IPS-20b (cell line): ENCODE data around the gene SUN5.
A peak's percentile ranks its signal among the peaks of the same experiment; 100 is the strongest.
"Not testable (repeated sequence)": the region's sequence is repeated elsewhere in the genome, so short reads cannot be mapped to it uniquely, and the experiment has no call there.

Source experiments
- H3K27ac ChIP-seq: one replicate; pipeline ENCODE4 v1.5.1; 2013; ENCODE audit warnings: low read length
- H3K27me3 ChIP-seq: 2 replicates; pipeline ENCODE4 v1.6.1; 2013; ENCODE audit warnings: mild to moderate bottlenecking, low read length, inconsistent platforms; ENCODE audit not compliant: insufficient read depth
- H3K36me3 ChIP-seq: 2 replicates; pipeline ENCODE4 v1.6.1; 2013; ENCODE audit warnings: low read depth, mild to moderate bottlenecking, inconsistent platforms, low read length, moderate library complexity; ENCODE audit not compliant: insufficient read depth
- H3K4me1 ChIP-seq: 2 replicates; pipeline ENCODE4 v1.6.1; 2013; ENCODE audit warnings: mild to moderate bottlenecking, control low read depth, inconsistent platforms, low read length, moderate library complexity; ENCODE audit not compliant: insufficient read depth
- H3K4me3 ChIP-seq: 2 replicates; pipeline ENCODE4 v1.5.1; 2013; ENCODE audit warnings: mild to moderate bottlenecking, low read length, inconsistent platforms
- H3K9ac ChIP-seq: 2 replicates; pipeline ENCODE4 v1.6.1; 2013; ENCODE audit warnings: low read depth, mild to moderate bottlenecking, inconsistent platforms, low read length, moderate library complexity
- H3K9me3 ChIP-seq: 2 replicates; pipeline ENCODE4 v1.6.1; 2013; ENCODE audit warnings: mild to moderate bottlenecking, low read depth, low read length, inconsistent platforms; ENCODE audit not compliant: insufficient read depth

Gene SUN5

DNA sequence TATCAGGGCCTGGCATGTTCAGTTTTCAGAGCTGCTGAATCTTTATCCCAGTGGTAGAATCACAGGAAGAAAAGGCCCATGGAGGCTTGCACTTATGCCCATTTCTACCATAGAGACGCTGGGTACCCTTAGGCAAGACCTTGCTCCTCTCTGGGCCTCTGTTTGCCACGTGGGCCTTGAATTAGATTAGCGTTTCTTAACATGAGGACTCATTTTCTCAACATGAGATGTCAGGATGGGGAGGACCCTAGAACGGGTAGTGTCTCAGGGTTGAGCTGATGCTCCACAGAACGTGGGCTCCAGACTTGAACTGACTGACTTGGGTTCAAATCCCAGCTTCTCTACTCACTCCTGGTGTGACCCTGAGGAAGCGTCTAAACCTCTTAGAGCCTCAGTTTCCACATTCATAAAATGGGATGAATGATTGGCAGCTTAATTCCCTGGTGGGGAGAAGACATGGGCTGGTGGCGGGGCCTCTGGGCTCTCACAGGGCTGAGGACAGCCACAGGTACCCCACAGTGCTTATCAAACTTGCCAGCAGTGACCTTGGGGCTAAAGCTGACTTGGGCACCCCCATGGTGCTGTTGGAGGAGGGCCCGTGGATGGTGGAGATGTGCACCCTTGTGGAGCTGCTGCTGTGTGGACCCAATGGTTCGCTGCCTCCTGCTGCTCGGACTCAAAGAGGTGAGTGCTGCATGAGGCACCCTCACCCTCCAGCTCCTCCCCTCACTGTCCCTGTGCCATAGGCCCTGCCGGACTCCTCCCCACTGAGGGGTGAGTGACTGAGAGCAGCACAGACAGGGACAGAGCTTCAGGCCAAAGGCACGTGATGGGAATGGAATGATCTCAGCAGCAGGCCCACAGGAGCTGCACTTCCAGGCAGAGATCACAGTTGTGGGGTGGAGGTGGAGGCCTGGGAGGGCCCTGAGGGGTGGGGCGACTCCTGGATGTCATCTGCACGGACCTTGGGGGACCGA is 28.2 kb downstream of the SUN5 start:
- no peak overlapping the region for H3K9ac ChIP-seq
- no peaks in the 10 kb centered on the region for H3K27me3 ChIP-seq
- H3K27ac ChIP-seq = no peak overlapping the region
- H3K4me3 ChIP-seq = no peak overlapping the region
- H3K4me1 ChIP-seq = peaks cover 15% of the 10 kb centered on the region; the same call in 1 of the 2 replicates
- H3K9me3 ChIP-seq = no peaks in the 10 kb centered on the region
- no peaks in the 10 kb centered on the region for H3K36me3 ChIP-seq

DNA sequence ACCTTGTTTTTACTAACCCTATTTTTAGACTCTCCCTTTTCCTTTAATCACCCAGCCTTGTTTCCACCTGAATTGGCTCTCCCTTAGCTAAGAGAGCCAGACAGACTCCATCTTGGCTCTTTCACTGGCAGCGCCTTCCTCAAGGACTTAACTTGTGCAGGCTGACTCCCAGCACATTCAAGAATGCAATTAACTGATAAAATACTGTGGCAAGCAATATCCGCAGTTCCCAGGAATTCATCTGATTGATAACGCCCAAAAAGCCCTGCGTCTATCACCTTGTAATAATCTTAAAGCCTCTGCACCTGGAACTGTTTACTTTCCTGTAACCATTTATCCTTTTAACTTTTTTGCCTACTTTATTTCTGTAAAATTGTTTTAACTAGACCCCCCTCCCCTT is 29.1 kb downstream of the SUN5 start:
- H3K27ac ChIP-seq, H3K4me3 ChIP-seq, H3K36me3 ChIP-seq, H3K27me3 ChIP-seq, H3K9me3 ChIP-seq, H3K9ac ChIP-seq: not testable (repeated sequence)
- H3K4me1 ChIP-seq = peaks cover 15% of the 10 kb centered on the region; the same call in 1 of the 2 replicates

GRCh38 chr20:32974204-32975064 is 29.8 kb downstream of the SUN5 start:
- not testable (repeated sequence) for H3K9me3 ChIP-seq, H3K27ac ChIP-seq, H3K27me3 ChIP-seq, H3K36me3 ChIP-seq, H3K4me3 ChIP-seq
- peak overlapping the region; percentile 14; the same call in 1 of the 2 replicates for H3K9ac ChIP-seq
- H3K4me1 ChIP-seq = peaks cover 15% of the 10 kb centered on the region; the same call in 1 of the 2 replicates

- Histone ChIP-seq H3K9me3 (no peaks in the 10 kb centered on the region), H3K27ac (no peak overlapping the region), H3K36me3 (no peaks in the 10 kb centered on the region), H3K4me3 (no peak overlapping the region), H3K27me3 (no peaks in the 10 kb centered on the region), H3K9ac (no peak overlapping the region), H3K4me1 (peaks cover 15% of the 10 kb centered on the region; the same call in 1 of the 2 replicates)
Observed at GRCh38 chr20:32973077-32973717, 31.0 kb downstream of the SUN5 start.

DNA sequence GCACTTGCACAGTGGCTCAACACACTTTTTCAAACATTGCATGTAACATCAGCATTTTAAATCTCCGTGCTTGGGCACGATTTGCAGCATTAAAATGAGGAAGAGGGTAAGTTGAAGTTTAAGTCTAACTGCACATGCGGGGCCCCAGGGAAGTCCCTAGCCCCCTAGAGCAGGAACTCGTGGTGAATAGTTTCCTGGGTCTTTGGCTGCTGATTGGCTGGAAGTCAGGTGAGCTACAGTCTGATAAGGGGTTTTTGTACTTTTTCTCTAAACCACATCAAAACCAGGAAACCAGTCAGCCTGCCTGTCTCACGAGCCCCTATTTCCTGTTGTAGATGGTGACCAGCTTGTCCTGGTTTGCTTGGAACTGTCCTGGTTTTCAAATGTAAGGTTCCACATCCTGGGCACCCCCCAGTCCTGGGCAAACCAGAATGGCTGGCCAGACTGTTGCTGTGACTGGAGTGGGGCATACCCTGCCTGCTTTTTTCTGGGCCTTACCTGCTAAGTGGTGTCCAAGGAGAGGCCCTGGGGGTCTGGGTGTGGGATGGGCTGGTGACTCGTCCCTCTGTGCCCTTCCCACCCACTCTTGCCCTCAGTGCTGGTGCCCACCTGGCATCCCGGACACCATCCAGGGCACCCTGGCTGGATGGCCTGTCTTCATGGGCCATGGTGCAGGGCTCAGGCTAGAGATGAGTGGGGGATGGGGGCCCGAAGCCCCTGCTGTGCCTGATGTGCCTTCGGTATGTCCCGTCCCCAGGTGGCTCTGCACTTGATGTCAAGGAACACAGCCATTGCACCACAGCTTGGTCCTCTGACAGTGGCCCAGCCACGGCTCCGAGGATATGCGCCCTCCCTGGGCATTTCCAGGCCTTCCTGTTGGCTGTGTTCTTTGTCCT is 31.8 kb downstream of the SUN5 start:
- no peak overlapping the region for H3K4me3 ChIP-seq
- no peaks in the 10 kb centered on the region for H3K27me3 ChIP-seq
- H3K27ac ChIP-seq = no peak overlapping the region
- peaks cover 15% of the 10 kb centered on the region; the same call in 1 of the 2 replicates for H3K4me1 ChIP-seq
- H3K36me3 ChIP-seq = no peaks in the 10 kb centered on the region
- H3K9me3 ChIP-seq = no peaks in the 10 kb centered on the region
- H3K9ac ChIP-seq = no peak overlapping the region; the same call in 1 of the 2 replicates

- no peak overlapping the region for H3K4me3 ChIP-seq
- peak overlapping the region; percentile 15; the same call in 1 of the 2 replicates for H3K9ac ChIP-seq
- no peaks in the 10 kb centered on the region for H3K27me3 ChIP-seq
- no peaks in the 10 kb centered on the region for H3K36me3 ChIP-seq
- H3K4me1 ChIP-seq = peaks cover 15% of the 10 kb centered on the region; the same call in 1 of the 2 replicates
- no peak overlapping the region for H3K27ac ChIP-seq
- H3K9me3 ChIP-seq = no peaks in the 10 kb centered on the region
Observed at GRCh38 chr20:32971703-32972161, 32.5 kb downstream of the SUN5 start.

DNA sequence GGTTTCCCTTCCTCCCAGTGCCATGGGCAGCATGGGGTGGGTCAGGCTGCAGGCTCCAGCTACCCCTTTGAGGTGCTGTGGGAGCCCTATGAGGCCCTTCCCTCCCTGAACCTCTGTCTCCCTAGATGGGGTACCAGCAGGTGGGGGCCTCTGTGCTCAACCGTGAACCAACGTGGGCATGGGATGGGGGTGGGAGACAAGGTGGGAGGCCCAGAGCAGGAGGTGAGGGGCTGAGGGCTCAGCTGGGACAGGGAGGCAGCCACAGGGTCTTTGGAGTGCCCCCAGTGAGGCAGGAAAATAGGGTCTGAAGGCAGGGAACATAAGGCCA is 33.3 kb downstream of the SUN5 start:
- Histone ChIP-seq H3K36me3 (no peaks in the 10 kb centered on the region), H3K9ac (no peak overlapping the region), H3K27me3 (no peaks in the 10 kb centered on the region), H3K27ac (no peak overlapping the region), H3K4me1 (peaks cover 15% of the 10 kb centered on the region; the same call in 1 of the 2 replicates), H3K9me3 (no peaks in the 10 kb centered on the region), H3K4me3 (no peak overlapping the region)

GRCh38 chr20:32970115-32970972 is 33.9 kb downstream of the SUN5 start:
- no peaks in the 10 kb centered on the region for H3K36me3 ChIP-seq
- H3K4me3 ChIP-seq = no peak overlapping the region
- H3K9me3 ChIP-seq = no peaks in the 10 kb centered on the region
- H3K4me1 ChIP-seq = peaks cover 15% of the 10 kb centered on the region; the same call in 1 of the 2 replicates
- H3K27ac ChIP-seq = no peak overlapping the region
- no peak overlapping the region for H3K9ac ChIP-seq
- H3K27me3 ChIP-seq = no peaks in the 10 kb centered on the region

DNA sequence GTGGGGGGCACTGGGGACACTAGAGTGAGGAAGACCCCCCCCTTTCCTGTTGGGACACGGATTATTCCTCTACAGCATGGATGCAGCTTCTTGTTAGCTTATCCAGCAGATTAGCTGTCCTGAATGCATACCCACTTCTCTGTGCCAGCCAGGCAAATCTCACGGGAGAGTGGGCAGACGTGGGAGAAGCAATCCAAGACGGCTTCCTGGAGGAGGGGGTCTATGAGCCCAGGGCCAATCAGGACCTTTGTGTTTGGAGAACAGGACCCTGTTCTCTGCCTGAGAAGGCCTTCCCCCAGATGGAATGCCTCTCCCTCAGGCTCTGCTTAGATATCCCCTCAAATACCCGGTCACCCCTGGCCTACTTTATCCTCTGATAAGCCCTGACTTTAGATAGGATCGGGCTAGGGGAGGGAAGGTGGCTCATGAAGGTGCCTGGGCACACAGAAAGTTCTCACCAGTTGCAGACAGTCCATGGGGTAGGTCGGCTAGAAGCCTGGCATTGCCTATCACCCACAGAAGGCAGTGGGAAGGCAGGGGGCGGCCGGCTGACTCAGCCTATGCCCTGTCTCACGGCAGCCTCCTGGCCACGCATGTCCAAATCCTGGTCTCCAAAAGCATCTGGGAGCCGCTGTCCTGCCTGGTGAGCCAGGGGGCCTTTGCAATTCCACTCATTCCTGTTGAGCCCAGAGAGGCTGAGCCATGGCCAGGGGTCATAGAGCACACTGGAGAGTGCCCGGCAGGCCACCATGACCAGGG is 34.7 kb downstream of the SUN5 start:
- H3K27me3 ChIP-seq = no peaks in the 10 kb centered on the region
- no peak overlapping the region for H3K27ac ChIP-seq
- H3K4me1 ChIP-seq = peaks cover 15% of the 10 kb centered on the region; the same call in 1 of the 2 replicates
- H3K4me3 ChIP-seq = no peak overlapping the region
- no peaks in the 10 kb centered on the region for H3K9me3 ChIP-seq
- H3K9ac ChIP-seq = no peak overlapping the region
- H3K36me3 ChIP-seq = no peaks in the 10 kb centered on the region
